Measurements from ENCODE around the gene SERHL2.
"Not testable (repeated sequence)": the region's sequence is repeated elsewhere in the genome, so short reads cannot be mapped to it uniquely, and the experiment has no call there.

DNA sequence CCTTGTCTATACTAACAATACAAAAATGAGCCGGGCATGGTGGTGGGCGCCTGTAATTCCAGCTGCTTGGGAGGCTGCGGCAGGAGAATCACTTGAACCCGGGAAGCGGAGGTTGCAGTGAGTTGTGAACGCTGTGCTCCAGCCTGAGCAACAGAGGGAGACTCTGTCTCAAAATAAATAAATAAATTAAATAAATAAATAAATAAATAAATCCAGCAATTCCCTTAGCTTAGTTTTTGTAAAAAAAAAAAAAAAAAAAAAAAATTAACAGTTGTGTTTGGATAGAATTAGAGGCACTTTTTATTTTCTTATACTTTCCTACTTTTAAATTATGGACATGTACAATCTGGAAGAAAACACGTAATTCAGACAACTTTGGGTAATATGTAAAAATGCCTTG lies 36.7 kb upstream of the SERHL2 start:
- TF ChIP-seq, protein P1, sequence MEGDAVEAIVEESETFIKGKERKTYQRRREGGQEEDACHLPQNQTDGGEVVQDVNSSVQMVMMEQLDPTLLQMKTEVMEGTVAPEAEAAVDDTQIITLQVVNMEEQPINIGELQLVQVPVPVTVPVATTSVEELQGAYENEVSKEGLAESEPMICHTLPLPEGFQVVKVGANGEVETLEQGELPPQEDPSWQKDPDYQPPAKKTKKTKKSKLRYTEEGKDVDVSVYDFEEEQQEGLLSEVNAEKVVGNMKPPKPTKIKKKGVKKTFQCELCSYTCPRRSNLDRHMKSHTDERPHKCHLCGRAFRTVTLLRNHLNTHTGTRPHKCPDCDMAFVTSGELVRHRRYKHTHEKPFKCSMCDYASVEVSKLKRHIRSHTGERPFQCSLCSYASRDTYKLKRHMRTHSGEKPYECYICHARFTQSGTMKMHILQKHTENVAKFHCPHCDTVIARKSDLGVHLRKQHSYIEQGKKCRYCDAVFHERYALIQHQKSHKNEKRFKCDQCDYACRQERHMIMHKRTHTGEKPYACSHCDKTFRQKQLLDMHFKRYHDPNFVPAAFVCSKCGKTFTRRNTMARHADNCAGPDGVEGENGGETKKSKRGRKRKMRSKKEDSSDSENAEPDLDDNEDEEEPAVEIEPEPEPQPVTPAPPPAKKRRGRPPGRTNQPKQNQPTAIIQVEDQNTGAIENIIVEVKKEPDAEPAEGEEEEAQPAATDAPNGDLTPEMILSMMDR (conservative IDR thresholded peaks at IDR 0.05; ENCODE audit: low read length), result not testable (repeated sequence)
- TF ChIP-seq EZH2phosphoT487 (IDR thresholded peaks at IDR 0.05; ENCODE audit: borderline replicate concordance), result not testable (repeated sequence)

Measured in Loucy (cell line).